Stimulated activated CD4-positive, alpha-beta T cell treated with anti-CD3 and anti-CD28 coated beads, TNF-alpha, amount 100 ng/mL, for 4 hours (primary cell): ENCODE measurements around the gene PRRC2B.
"Not testable (repeated sequence)": the region's sequence is repeated elsewhere in the genome, so short reads cannot be mapped to it uniquely, and the experiment has no call there.

Experiments used
- DNase-seq, 3 experiments: peaks; one replicate each; pipeline ENCODE4 v3.0.0-alpha.2; 2020; ENCODE audit warnings: low read depth in 3 of 3

The PRRC2B gene

DNA sequence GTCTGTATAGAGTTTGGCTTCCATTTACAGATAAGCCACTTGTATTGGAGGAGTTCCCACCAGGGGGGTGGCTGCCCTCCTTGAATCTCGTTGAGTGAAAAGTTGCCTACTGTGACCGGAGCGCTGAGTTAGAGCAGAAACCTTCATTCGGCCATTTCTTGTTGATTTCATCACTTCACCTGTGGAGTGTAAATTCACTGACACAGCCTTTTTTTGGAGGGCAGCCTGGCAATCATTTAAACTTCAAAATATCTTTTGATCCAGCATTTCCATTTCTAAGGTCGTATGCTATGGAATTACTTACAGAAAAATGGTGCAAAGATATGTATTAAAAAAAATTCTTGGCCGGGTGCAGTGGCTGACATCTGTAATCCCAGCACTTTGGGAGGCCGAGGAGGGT is 40.8 kb downstream of the PRRC2B start:
- DNase-seq = no peak

- DNase-seq = no peak
Measured at GRCh38 chr9:131436376-131436775, 42.5 kb downstream of the PRRC2B start.

DNA sequence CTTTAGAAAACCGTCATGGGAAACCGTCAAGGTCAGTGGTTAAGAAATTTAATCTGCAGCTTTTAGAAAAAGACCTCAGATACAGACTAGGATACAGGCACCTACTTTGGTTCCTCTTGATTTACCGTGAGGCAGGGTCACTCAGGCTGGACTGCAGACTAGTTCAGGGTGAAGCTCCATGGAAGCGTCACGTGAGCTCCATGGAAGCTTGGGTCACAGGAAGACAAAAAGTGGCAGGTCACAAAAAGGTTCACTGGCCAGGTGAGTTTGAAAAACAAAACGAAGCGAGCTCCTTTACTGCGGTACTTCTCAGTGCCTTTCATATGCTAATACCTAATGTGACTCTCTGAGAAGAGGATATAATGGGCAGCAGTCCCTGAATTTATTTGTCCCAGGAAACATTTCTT is 43.0 kb downstream of the PRRC2B start:
- DNase-seq = no peak

DNA sequence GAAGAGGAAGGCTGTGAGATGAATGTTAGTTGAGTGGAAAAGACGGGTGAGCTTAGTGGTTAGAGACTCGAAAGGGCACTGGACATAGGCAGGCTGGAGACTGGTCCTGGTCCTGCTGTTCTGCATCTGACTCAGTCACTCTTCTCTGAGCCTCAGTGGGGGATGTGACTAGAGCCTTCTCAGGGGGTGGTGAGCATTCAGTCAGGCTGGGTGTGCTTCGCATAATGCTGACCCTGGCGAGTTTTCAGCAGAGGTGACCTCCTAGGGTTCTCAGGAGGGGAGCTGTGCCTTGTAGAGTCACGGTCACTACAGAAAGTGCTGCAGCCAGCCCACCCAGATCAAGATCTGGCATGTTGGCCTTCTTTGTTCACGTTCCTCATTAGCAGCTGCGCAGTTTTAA is 44.3 kb downstream of the PRRC2B start:
- DNase-seq = no peak

DNA sequence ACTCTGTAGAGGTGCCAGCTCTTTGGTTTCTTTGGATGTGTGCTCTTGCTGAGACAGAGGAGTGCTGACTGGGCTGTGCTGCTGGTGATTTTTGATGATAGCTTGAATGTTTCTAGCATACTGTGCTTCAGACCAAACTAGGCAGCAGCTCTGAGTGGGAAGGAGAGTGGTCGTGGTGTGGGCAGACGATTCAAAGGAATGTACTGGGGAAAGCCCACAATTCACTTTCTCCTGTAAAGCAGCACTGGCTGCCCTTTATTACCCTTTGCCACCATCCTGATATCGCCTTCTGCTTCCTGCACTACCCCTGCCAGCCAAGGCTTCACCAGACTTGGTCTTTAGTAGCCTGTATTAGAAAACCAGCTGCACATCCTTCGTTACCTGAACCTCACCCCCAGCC is 45.3 kb downstream of the PRRC2B start:
- DNase-seq = no peak

- DNase-seq = no peak
Measured at GRCh38 chr9:131441441-131441840, 47.6 kb downstream of the PRRC2B start.

DNA sequence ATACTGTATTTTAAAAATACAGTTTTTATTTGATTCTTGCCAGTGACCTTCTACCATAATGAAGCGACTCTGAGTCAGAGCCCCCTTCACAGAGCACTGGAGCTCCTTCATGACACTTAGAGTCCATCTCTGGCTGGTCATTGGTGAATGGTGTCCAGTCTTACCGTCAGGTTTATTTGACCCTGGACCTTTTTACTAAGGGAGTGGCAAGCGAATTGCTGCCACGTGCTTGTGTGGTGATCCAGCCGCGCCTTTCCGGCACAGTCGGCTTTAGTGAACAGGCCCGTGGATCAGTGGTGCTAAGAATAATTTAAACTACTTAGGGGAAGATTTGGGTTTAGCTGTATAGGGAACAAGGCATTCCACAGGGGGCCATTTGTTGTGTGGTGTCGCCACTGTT is 48.5 kb downstream of the PRRC2B start:
- no peak for DNase-seq

DNA sequence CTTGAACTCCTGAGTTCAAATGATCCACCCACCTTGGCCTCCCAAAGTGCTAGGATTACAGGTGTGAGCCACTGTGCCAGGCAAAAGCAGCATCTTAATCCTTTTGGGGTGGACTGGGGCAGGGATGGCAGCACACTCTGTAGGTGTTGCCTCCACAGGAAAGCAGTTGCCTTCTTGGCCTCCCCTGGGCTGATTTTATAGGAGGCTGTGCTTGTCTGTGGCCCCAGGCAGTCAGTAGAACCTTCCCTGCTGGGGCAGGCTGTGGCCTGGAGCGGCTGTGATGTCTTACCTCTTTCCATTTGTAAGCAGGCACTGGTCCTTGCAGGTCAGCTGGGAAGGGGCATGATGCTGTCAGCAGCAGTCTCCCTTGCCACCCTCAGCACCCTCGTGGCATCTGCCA is 49.8 kb downstream of the PRRC2B start:
- no peak for DNase-seq

GRCh38 chr9:131446276-131446675 is 52.4 kb downstream of the PRRC2B start:
- DNase-seq = no peak

DNA sequence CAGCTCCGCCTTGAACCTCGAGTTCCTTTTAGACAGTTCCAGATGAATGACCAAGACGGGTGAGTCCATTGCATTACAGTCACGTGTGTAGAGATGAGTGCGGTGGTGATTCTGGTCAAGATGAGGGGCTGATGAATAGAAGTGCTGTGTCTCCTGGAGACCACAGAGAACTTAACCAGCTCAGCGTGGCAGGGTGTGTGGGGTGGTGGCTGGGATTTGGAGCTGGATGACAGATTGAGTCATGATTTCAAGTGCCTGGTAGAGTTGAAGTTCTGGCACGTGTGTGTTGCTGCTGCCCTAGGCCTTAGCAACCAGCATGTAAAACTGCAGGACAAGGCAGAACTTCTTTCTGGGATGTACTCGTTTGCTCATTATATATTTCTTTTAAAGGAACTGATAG is 53.3 kb downstream of the PRRC2B start:
- no peak for DNase-seq

- DNase-seq = no peak
Measured at GRCh38 chr9:131447600-131447999, 53.7 kb downstream of the PRRC2B start.

- DNase-seq = no peak
Measured at GRCh38 chr9:131448818-131449217, 54.9 kb downstream of the PRRC2B start.

- no peak for DNase-seq
Measured at GRCh38 chr9:131449276-131449675, 55.4 kb downstream of the PRRC2B start.

DNA sequence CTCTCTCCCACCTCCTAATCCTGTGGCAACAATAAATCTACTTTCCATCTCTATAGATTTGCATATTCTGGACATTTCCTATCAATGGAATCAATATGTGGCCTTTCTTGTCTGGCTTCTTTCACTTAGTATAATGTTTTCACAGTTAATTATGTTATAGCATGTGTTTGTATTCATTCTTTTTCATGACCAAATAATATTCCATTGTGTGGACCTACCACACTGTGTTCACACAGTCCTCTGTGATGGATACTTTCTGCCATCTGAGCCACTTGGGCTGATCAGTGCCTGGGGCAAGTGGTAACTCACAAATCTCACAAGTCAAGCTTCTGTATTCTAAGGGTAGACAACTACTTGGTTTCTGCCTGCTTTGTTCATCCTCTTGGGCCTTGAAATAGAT is 60.1 kb downstream of the PRRC2B start:
- DNase-seq = no peak

DNA sequence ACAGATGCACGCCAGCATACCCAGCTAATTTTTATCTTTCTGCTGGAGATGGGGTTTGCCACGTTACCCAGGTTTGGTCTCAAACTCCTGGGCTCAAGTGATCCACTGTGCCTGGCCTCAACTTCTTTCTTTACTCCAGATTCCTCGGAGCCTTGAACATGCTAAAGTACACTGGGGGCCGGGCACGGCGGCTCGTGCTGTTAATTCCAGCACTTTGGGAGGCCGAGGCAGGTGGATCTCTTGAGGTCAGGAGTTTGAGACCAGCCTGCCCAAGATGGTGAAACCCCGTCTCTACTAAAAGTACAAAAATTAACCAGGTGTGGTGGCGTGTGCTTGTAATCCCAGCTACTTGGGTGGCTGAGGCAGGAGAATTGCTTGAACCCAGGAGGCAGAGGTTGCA is 61.8 kb downstream of the PRRC2B start:
- DNase-seq = not testable (repeated sequence)

DNA sequence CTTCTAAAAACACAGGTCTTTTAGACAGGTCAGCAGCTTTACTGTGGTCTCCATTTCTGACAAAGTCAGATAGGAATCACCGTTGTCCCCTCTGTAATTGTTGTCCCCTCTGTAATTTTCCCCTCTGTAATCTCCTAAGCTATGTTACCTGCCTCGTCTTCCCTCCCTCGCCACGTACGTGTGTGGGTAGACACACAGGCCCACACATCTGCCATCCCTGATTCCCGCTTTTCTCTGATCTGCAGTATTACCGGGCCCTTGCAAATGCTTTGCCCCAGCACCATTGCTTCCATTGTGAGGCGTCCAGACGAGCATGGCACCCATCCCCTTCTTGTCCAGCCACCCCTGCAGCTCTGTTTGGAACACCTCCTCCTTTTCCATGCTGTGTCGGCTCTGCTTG is 63.9 kb downstream of the PRRC2B start:
- DNase-seq = no peak

DNA sequence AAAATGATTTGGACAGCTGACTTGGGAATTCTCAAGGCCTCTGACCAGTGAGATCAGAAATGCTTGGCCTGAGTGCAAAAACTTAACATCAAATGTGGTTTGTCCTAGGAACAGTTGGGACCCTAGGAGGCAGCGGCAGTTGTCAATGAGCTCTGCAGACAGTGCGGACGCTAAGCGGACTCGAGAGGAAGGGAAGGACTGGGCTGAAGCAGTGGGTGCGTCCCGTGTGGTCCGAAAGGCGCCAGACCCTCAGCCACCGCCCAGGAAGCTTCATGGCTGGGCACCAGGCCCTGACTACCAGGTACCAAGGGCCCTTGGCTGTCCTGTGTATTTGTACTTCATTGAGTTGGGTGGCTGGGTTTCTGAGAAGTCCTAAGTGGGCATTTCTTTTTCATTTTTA is 65.2 kb downstream of the PRRC2B start:
- DNase-seq = no peak

GRCh38 chr9:131461166-131461565 is 67.3 kb downstream of the PRRC2B start:
- no peak for DNase-seq

- no peak for DNase-seq
Measured at GRCh38 chr9:131464354-131465000, 70.6 kb downstream of the PRRC2B start.

DNA sequence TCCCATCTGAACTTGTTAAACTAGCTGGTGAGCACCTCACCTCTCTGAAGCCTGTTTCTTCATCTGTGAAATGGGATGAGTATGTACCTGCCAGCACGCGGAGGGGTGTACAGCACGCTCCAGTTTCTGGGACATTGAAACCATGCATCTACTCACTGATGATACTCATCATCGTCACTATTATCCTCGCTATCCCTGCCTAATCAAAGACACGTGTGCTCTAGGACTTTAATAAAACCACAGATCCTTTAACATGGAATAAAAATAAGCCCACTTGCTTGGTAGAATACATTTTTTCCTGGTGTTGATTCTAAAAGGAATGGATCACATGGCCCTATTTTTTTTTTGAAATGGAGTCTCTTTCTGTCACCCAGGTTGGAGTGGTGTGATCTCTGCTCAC is 71.5 kb downstream of the PRRC2B start:
- no peak for DNase-seq

DNA sequence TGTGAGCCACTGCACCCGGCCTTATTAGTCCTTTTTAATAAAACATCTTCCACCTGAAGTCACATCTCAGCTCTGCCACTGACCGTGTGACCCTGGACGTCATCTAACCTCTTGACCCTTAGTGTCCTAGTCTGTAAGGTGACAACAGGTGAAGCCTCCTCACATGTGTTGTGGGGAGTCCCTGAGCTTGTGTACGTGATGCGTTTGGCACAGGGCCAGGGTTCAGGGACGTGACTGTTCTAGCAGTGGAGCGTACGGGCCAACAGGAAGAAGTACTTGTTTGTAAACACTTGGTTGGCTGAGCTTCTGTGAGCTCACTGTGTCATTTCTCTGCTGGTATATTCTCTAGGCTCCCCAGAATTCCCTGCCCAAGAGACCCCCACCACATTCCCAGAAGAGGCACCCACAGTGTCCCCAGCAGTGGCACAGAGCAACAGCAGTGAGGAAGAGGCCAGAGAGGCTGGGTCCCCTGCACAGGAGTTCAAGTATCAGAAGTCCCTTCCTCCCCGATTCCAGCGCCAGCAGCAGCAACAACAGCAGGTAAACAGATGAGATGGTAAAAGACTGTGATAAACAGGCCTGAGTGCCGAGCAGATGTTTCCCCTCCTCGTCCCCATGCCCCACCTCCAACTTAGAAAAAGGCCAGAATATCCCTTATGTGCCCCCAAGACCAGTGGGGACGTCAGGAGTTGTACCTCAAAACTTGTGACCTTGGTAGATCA is 73.5 kb downstream of the PRRC2B start:
- DNase-seq = no peak

DNA sequence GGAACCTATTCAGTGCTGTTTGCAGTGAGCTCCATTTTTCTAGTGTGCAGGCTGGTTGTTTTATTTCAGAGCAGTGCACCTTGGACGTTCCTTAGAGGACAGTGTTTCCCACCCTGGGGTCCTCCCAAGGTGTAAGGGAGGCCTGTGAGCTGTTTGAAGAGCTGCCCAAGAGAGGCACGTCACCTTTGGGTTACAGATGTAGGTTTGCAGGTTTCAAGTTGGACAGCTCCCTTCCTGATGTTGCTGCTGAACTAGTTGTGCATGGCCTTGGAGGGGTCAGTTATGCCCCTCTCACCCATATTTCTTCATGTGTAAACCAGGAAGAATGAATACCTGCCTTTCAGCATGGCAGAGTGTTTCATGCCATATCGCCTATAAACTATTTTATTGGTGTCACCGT is 74.1 kb downstream of the PRRC2B start:
- DNase-seq = no peak

- DNase-seq = no peak
Measured at GRCh38 chr9:131469356-131469755, 75.5 kb downstream of the PRRC2B start.

DNA sequence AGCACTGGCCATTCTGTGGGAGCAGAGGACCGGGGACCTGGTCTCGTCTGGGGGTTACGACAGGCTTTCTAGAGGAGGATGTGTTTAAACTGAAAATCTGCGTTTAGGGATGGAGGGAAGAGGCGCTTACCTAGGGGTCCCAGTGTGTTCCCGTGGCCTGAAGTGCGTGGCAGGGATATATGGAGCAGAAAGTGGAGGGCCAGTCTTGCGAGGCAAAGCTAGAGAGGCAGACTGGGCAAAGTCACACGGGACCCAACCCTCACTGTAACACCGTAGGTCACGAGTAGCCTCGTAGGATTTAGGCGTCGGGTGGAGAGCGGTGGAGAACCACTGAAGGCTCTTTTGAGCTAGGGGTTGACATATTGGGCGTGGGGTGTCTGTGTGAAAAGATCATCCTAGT is 76.1 kb downstream of the PRRC2B start:
- no peak for DNase-seq
